Lower leg skin (tissue), 4 donors: Measurements from ENCODE around the gene NARS2. TPM values are rescaled to one million over a fixed set of nuclear protein-coding genes. Genes with fewer than 3 reads are reported as not detected.

Source experiments
- DNase-seq, 2 donors: peaks; one replicate each; pipeline ENCODE4 v3.0.0-alpha.2; 2019; ENCODE audit warnings: low spot score in 2 of 2
- H3K4me3 ChIP-seq: fragments of 200-600 bp; sonication (generic); 2 replicates; pipeline ENCODE4 v1.5.1; 2017; ENCODE audit warnings: mild to moderate bottlenecking, low read depth; ENCODE audit not compliant: poor library complexity, severe bottlenecking
- CTCF ChIP-seq, 3 donors: fragments of 450-650 bp; IDR thresholded peaks; one replicate each; pipeline ENCODE4 v1.5.1; 2016; ENCODE audit warnings: antibody characterized with exemption in 3 of 3, mild to moderate bottlenecking in 3 of 3, moderate library complexity in 2 of 3
- POLR2A ChIP-seq, 2 donors: fragments of 450-650 bp; IDR thresholded peaks; one replicate each; pipeline ENCODE4 v1.6.1; 2016 to 2017; ENCODE audit warnings: antibody characterized with exemption in 2 of 2, mild to moderate bottlenecking in 1 of 2, moderate library complexity in 1 of 2
- WGBS, 2 donors: methylation state at CpG; one replicate each; pipeline ENCODE4 v1.1.5; 2018; 5-methylcytosine and 5-hydroxymethylcytosine counted together
- intact Hi-C: fragments of 100-400 bp; cut with DNase I; formaldehyde crosslinking; loops from one replicate; pipeline ENCODE4 v1.15.0; 2023; ENCODE audit warnings: low total_unique reads
- total RNA-seq, 4 donors: library from RNA; depleted of rRNA; stranded (reverse); fragments of >200 nt; gene quantifications; one replicate each; pipeline ENCODE4 v1.1.0, GENCODE V29; 2016

The NARS2 gene
- total RNA-seq, 4 donors from 2014 or later = 11.2 to 15.7 (median 14.0) TPM

GRCh38 chr11:78423241-78423640, 151.4 kb downstream of the NARS2 start:
- H3K4me3 ChIP-seq = no peak overlapping the region
- no peak for DNase-seq
- intact Hi-C loops = no loop called here
- TF ChIP-seq POLR2A (IDR thresholded peaks at IDR 0.05) = no peak
- 75 to 84% methylated on average over 2 of the region's 2 CpGs for WGBS, 2 donors

- 23 to 32% methylated on average over 5 to 9 of the region's 9 CpGs for WGBS, 2 donors
- DNase-seq = peak in 1 of 2 donors; percentile 90
- no peak overlapping the region for H3K4me3 ChIP-seq
- intact Hi-C loops = no loop called here
- TF ChIP-seq CTCF (IDR thresholded peaks at IDR 0.05) (no peak), POLR2A (IDR thresholded peaks at IDR 0.05) (no peak)
Observed at GRCh38 chr11:78420796-78421209, 153.9 kb downstream of the NARS2 start.

GRCh38 chr11:78420255-78420764, 154.4 kb downstream of the NARS2 start:
- WGBS, 2 donors = 4 to 6% methylated on average over 9 of the region's 9 CpGs
- TF ChIP-seq CTCF (IDR thresholded peaks at IDR 0.05) (no peak), POLR2A (IDR thresholded peaks at IDR 0.05) (no peak)
- intact Hi-C loops = no loop called here
- peak; percentile 66 to 95 for DNase-seq
- H3K4me3 ChIP-seq = no peak overlapping the region

GRCh38 chr11:78419327-78419726, 155.3 kb downstream of the NARS2 start:
- peak; percentile 71 to 89 for DNase-seq
- TF ChIP-seq POLR2A (IDR thresholded peaks at IDR 0.05) = no peak
- TF ChIP-seq CTCF (IDR thresholded peaks at IDR 0.05) = no peak
- WGBS, 2 donors = 8 to 30% methylated on average over 5 of the region's 5 CpGs
- intact Hi-C loops = loop anchor here (10.0 kb wide), 1 partner anchor 145 kb away; no protein-coding TSS in a partner anchor
- no peak overlapping the region for H3K4me3 ChIP-seq

GRCh38 chr11:78418584-78419211, 156.0 kb downstream of the NARS2 start:
- DNase-seq = no peak
- no peak overlapping the region for H3K4me3 ChIP-seq
- TF ChIP-seq POLR2A (IDR thresholded peaks at IDR 0.05) = no peak
- no peak for TF ChIP-seq CTCF (IDR thresholded peaks at IDR 0.05)
- WGBS, 2 donors = 31 to 33% methylated on average over 11 of the region's 11 CpGs
- intact Hi-C loops = loop anchor here (10.0 kb wide), 1 partner anchor 146 kb away; no protein-coding TSS in a partner anchor

GRCh38 chr11:78417888-78418583, 156.6 kb downstream of the NARS2 start:
- whole genome bisulfite sequencing, 2 donors = 1% methylated on average over 13 to 17 of the region's 68 CpGs
- DNase-seq = peak; percentile 58 to 95
- TF ChIP-seq CTCF (IDR thresholded peaks at IDR 0.05) = no peak
- TF ChIP-seq POLR2A (IDR thresholded peaks at IDR 0.05) = peak in 1 of 2 donors; percentile 77

More at GRCh38 chr11:78417888-78418583, 156.6 kb downstream of the NARS2 start:
- peak overlapping the region; percentile 53 for H3K4me3 ChIP-seq
- intact Hi-C loops = loop anchor here (10.0 kb wide), 1 partner anchor 147 kb away; no protein-coding TSS in a partner anchor
